GM23338 (cell line): ENCODE results near the gene VRK1.

Experiments used
- CREB1 ChIP-seq: fragments of 250-450 bp; sonication (Bioruptor Pico); IDR thresholded peaks from 2 replicates; pipeline ENCODE4 v1.5.0; 2020; ENCODE audit warnings: low read depth, mild to moderate bottlenecking, moderate library complexity
- EZH2 ChIP-seq: fragments of 200-600 bp; sonication (generic); IDR thresholded peaks from one replicate; pipeline ENCODE4 v1.8.0; 2017; ENCODE audit warnings: antibody characterized with exemption, mild to moderate bottlenecking, low read depth; ENCODE audit not compliant: unreplicated experiment
- EZH2phosphoT487 ChIP-seq: fragments of 200-600 bp; sonication (generic); IDR thresholded peaks from one replicate; pipeline ENCODE4 v1.8.1; 2018; ENCODE audit warnings: antibody characterized with exemption; ENCODE audit not compliant: unreplicated experiment
- JUNB ChIP-seq: IDR thresholded peaks from one replicate; pipeline ENCODE4 v1.6.1; 2016; ENCODE audit warnings: antibody characterized with exemption; ENCODE audit not compliant: unreplicated experiment
- NANOG ChIP-seq: IDR thresholded peaks from 2 replicates; pipeline ENCODE4 v1.6.1; 2016; ENCODE audit warnings: antibody characterized with exemption, borderline replicate concordance
- POLR2AphosphoS5 ChIP-seq: IDR thresholded peaks from 2 replicates; pipeline ENCODE4 v1.6.1; 2016; ENCODE audit warnings: antibody characterized with exemption, low read depth
- STAT1 ChIP-seq: IDR thresholded peaks from one replicate; pipeline ENCODE4 v1.6.1; 2016; ENCODE audit warnings: antibody characterized with exemption; ENCODE audit not compliant: unreplicated experiment
- ZNF114 ChIP-seq: fragments of 250-450 bp; sonication (Bioruptor Pico); IDR thresholded peaks from 2 replicates; pipeline ENCODE4 v1.5.0; 2020; ENCODE audit warnings: mild to moderate bottlenecking, moderate library complexity
- ZNF331 ChIP-seq: fragments of 250-450 bp; sonication (Bioruptor Pico); IDR thresholded peaks from 2 replicates; pipeline ENCODE4 v1.5.0; 2020; ENCODE audit warnings: low read depth, mild to moderate bottlenecking, moderate library complexity
- TF ChIP-seq, protein P1 (sequence below), 2 experiments: fragments of 200-600 bp in 1 of 2; sonication (generic) in 1 of 2; conservative IDR thresholded peaks; 2 replicates each; pipeline versions ENCODE4 v1.5.1 to v1.6.1; 2016 to 2017; ENCODE audit warnings: antibody characterized with exemption in 2 of 2, low read depth in 2 of 2, mild to moderate bottlenecking in 2 of 2, moderate library complexity in 1 of 2
- TF ChIP-seq, protein P2 (sequence below): IDR thresholded peaks from one replicate; pipeline ENCODE4 v1.6.1; 2018; ENCODE audit warnings: antibody characterized with exemption; ENCODE audit not compliant: unreplicated experiment
- TF ChIP-seq, protein P3 (sequence below): IDR thresholded peaks from 2 replicates; pipeline ENCODE4 v1.6.1; 2016; ENCODE audit warnings: antibody characterized with exemption

GRCh38 chr14:96783915-96784224, 13.3 kb upstream of the VRK1 start:
- TF ChIP-seq, protein P1, sequence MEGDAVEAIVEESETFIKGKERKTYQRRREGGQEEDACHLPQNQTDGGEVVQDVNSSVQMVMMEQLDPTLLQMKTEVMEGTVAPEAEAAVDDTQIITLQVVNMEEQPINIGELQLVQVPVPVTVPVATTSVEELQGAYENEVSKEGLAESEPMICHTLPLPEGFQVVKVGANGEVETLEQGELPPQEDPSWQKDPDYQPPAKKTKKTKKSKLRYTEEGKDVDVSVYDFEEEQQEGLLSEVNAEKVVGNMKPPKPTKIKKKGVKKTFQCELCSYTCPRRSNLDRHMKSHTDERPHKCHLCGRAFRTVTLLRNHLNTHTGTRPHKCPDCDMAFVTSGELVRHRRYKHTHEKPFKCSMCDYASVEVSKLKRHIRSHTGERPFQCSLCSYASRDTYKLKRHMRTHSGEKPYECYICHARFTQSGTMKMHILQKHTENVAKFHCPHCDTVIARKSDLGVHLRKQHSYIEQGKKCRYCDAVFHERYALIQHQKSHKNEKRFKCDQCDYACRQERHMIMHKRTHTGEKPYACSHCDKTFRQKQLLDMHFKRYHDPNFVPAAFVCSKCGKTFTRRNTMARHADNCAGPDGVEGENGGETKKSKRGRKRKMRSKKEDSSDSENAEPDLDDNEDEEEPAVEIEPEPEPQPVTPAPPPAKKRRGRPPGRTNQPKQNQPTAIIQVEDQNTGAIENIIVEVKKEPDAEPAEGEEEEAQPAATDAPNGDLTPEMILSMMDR (conservative IDR thresholded peaks at IDR 0.05; ENCODE audit: low read depth in 2 of 2) = no peak
- TF ChIP-seq JUNB = no peak
- TF ChIP-seq POLR2AphosphoS5 = no peak
- no peak for TF ChIP-seq CREB1 (CRISPR knock-in tag)
- TF ChIP-seq, protein P2, sequence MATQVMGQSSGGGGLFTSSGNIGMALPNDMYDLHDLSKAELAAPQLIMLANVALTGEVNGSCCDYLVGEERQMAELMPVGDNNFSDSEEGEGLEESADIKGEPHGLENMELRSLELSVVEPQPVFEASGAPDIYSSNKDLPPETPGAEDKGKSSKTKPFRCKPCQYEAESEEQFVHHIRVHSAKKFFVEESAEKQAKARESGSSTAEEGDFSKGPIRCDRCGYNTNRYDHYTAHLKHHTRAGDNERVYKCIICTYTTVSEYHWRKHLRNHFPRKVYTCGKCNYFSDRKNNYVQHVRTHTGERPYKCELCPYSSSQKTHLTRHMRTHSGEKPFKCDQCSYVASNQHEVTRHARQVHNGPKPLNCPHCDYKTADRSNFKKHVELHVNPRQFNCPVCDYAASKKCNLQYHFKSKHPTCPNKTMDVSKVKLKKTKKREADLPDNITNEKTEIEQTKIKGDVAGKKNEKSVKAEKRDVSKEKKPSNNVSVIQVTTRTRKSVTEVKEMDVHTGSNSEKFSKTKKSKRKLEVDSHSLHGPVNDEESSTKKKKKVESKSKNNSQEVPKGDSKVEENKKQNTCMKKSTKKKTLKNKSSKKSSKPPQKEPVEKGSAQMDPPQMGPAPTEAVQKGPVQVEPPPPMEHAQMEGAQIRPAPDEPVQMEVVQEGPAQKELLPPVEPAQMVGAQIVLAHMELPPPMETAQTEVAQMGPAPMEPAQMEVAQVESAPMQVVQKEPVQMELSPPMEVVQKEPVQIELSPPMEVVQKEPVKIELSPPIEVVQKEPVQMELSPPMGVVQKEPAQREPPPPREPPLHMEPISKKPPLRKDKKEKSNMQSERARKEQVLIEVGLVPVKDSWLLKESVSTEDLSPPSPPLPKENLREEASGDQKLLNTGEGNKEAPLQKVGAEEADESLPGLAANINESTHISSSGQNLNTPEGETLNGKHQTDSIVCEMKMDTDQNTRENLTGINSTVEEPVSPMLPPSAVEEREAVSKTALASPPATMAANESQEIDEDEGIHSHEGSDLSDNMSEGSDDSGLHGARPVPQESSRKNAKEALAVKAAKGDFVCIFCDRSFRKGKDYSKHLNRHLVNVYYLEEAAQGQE = no peak
- TF ChIP-seq EZH2phosphoT487 = no peak
- no peak for TF ChIP-seq EZH2
- no peak for TF ChIP-seq NANOG
- no peak for TF ChIP-seq ZNF114 (CRISPR knock-in tag)
- TF ChIP-seq, protein P3, sequence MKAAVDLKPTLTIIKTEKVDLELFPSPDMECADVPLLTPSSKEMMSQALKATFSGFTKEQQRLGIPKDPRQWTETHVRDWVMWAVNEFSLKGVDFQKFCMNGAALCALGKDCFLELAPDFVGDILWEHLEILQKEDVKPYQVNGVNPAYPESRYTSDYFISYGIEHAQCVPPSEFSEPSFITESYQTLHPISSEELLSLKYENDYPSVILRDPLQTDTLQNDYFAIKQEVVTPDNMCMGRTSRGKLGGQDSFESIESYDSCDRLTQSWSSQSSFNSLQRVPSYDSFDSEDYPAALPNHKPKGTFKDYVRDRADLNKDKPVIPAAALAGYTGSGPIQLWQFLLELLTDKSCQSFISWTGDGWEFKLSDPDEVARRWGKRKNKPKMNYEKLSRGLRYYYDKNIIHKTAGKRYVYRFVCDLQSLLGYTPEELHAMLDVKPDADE = no peak
- TF ChIP-seq STAT1 = no peak
- no peak for TF ChIP-seq ZNF331 (CRISPR knock-in tag)
